GM23248 (cell line): Measurements from ENCODE around the gene GLMP.

Experiments
- EZH2 ChIP-seq: fragments of 200-600 bp; sonication (generic); IDR thresholded peaks from 2 replicates; pipeline ENCODE4 v1.6.1; 2018; ENCODE audit warnings: antibody characterized with exemption, mild to moderate bottlenecking; ENCODE audit not compliant: insufficient read depth, poor library complexity, severe bottlenecking
- EZH2phosphoT487 ChIP-seq: fragments of 200-600 bp; sonication (generic); IDR thresholded peaks from 2 replicates; pipeline ENCODE4 v1.6.1; 2018; ENCODE audit warnings: antibody characterized with exemption, moderate library complexity, mild to moderate bottlenecking, low read depth; ENCODE audit not compliant: insufficient read depth

DNA sequence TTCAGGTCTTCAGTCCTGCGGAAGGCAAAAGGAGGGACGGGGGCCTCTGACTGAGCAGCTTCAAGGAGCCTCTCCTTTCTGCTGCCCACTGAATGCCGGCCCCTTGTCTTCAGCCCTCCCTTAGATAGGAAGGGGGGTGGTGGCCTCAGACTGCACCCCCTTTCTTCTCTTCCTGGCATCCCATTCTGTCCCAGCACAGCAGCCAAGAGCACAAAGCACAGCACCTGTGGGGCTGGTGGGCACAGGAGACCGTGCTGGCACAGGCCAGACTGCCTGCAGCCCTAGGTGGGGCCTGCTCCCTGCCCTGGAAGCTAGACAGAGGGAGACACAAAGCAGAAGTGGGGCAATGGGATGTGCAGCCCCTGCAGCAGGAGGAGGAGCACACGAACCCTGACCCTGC lies 45.9 kb downstream of the GLMP start:
- TF ChIP-seq EZH2 (no peak), EZH2phosphoT487 (no peak)
